Glutamatergic neuron (in vitro differentiated cells): Measurements from ENCODE around the gene FCER1A. TPM values are rescaled to one million over a fixed set of nuclear protein-coding genes. Genes with fewer than 3 reads are reported as not detected.

ENCODE experiments used
- DNase-seq: peaks from one replicate; pipeline ENCODE4 v3.0.0; 2022
- H3K27ac Mint-ChIP-seq: one replicate; pipeline ENCODE4 v1.8.0; 2020; ENCODE audit warnings: mild to moderate bottlenecking, mixed read lengths, inconsistent platforms; ENCODE audit not compliant: unreplicated experiment
- H3K27me3 Mint-ChIP-seq: one replicate; pipeline ENCODE4 v1.8.0; 2020; ENCODE audit warnings: mild to moderate bottlenecking, moderate library complexity, mixed read lengths, inconsistent platforms; ENCODE audit not compliant: unreplicated experiment
- H3K36me3 Mint-ChIP-seq: one replicate; pipeline ENCODE4 v1.8.0; 2020; ENCODE audit warnings: mild to moderate bottlenecking, mixed read lengths, inconsistent platforms; ENCODE audit not compliant: unreplicated experiment
- H3K4me1 Mint-ChIP-seq: one replicate; pipeline ENCODE4 v1.8.0; 2020; ENCODE audit warnings: mild to moderate bottlenecking, low read depth, mixed read lengths, inconsistent platforms; ENCODE audit not compliant: unreplicated experiment
- H3K4me3 Mint-ChIP-seq: one replicate; pipeline ENCODE4 v1.8.0; 2020; ENCODE audit warnings: mild to moderate bottlenecking, mixed read lengths, inconsistent platforms; ENCODE audit not compliant: unreplicated experiment
- H3K9me3 Mint-ChIP-seq: one replicate; pipeline ENCODE4 v1.8.0; 2020; ENCODE audit warnings: mild to moderate bottlenecking, moderate library complexity, mixed read lengths, inconsistent platforms; ENCODE audit not compliant: unreplicated experiment
- CTCF ChIP-seq: fragments of 200-600 bp; sonication (generic); IDR thresholded peaks from one replicate; pipeline ENCODE4 v1.5.0; 2021; ENCODE audit not compliant: partially characterized antibody, unreplicated experiment
- long read RNA-seq: library from polyadenylated mRNA; unstranded; transcript quantifications from one replicate; pipeline ENCODE4 v2.0.0, GENCODE V29; 2020; ENCODE audit not compliant: unreplicated experiment
- total RNA-seq: library from RNA; stranded (reverse); fragmentation: NEBNext Ultra II Directional; extraction: Animal tissue kit (Norgen Biotek cat#: 25700); gene quantifications from one replicate; pipeline ENCODE4 v1.2.1, GENCODE V29; 2021; ENCODE audit not compliant: unreplicated experiment

FCER1A gene
- total RNA-seq = not detected
- long read RNA-seq = 0 reads

- Mint-ChIP-seq H3K27me3 (peaks cover 1% of the 10 kb centered on the region), H3K36me3 (no peaks in the 10 kb centered on the region), H3K4me3 (no peak within 1 kb of the TSS), H3K9me3 (no peaks in the 10 kb centered on the region), H3K4me1 (no peaks in the 10 kb centered on the region), H3K27ac (no peak within 1 kb of the TSS)
- no peak for DNase-seq
- no peak for TF ChIP-seq CTCF
Observed at GRCh38 chr1:159302095-159302494, at the start of gene FCER1A. FCER1A (plus strand) TSS chr1:159302336; CDS start chr1:159302365, 29 bp downstream.

- no peak for DNase-seq
- H3K9me3 Mint-ChIP-seq = no peaks in the 10 kb centered on the region
- no peaks in the 10 kb centered on the region for H3K36me3 Mint-ChIP-seq
- no peak overlapping the region for H3K4me3 Mint-ChIP-seq
- no peaks in the 10 kb centered on the region for H3K4me1 Mint-ChIP-seq
- no peak overlapping the region for H3K27ac Mint-ChIP-seq
- H3K27me3 Mint-ChIP-seq = peaks cover 2% of the 10 kb centered on the region
- TF ChIP-seq CTCF = no peak
Observed at GRCh38 chr1:159261311-159261710, 40.8 kb upstream of the FCER1A start.

- H3K9me3 Mint-ChIP-seq = no peaks in the 10 kb centered on the region
- no peaks in the 10 kb centered on the region for H3K4me1 Mint-ChIP-seq
- DNase-seq = no peak
- H3K36me3 Mint-ChIP-seq = no peaks in the 10 kb centered on the region
- H3K4me3 Mint-ChIP-seq = no peak overlapping the region
- H3K27ac Mint-ChIP-seq = no peak overlapping the region
- H3K27me3 Mint-ChIP-seq = peaks cover 2% of the 10 kb centered on the region
- no peak for TF ChIP-seq CTCF
Observed at GRCh38 chr1:159261721-159262494, 40.2 kb upstream of the FCER1A start.

GRCh38 chr1:159266832-159267231 is 35.3 kb upstream of the FCER1A start:
- Mint-ChIP-seq H3K4me1 (no peaks in the 10 kb centered on the region), H3K27me3 (no peaks in the 10 kb centered on the region), H3K4me3 (no peak overlapping the region), H3K36me3 (no peaks in the 10 kb centered on the region), H3K27ac (no peak overlapping the region), H3K9me3 (no peaks in the 10 kb centered on the region)
- no peak for TF ChIP-seq CTCF
- no peak for DNase-seq

GRCh38 chr1:159274631-159275030 is 27.5 kb upstream of the FCER1A start:
- no peaks in the 10 kb centered on the region for H3K9me3 Mint-ChIP-seq
- no peak for DNase-seq
- no peak overlapping the region for H3K27ac Mint-ChIP-seq
- no peak for TF ChIP-seq CTCF
- no peak overlapping the region for H3K4me3 Mint-ChIP-seq
- no peaks in the 10 kb centered on the region for H3K27me3 Mint-ChIP-seq
- H3K36me3 Mint-ChIP-seq = no peaks in the 10 kb centered on the region
- H3K4me1 Mint-ChIP-seq = no peaks in the 10 kb centered on the region
